HG03196 (cell line): Measurements from ENCODE around the gene BRAF.
"Not testable (repeated sequence)": the region's sequence is repeated elsewhere in the genome, so short reads cannot be mapped to it uniquely, and the experiment has no call there.

Experiments used
- ATAC-seq: cut with Tn5 transposase; IDR thresholded peaks from one replicate; pipeline ENCODE4 v1.9.1; 2021; ENCODE audit not compliant: unreplicated experiment

BRAF gene

DNA sequence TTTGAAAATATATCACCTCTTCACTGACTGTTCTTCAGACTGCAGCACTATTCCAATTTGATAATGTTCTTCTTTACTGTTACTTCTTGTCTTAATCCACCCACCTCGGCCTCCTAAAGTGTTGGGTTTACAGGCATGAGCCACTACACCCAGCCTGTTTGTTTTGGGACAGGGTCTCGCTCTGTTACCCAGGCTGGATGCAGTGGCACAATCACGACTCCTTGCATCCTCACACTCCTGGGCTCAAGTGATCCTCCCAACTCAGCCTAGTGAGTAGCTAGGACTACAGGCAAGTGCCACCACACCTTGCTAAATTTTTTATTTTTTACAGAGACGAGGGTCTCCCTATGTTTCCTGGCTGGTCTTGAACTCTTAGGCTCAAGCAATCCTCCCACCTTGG is 150.4 kb downstream of the BRAF start:
- ATAC-seq, result no peak

DNA sequence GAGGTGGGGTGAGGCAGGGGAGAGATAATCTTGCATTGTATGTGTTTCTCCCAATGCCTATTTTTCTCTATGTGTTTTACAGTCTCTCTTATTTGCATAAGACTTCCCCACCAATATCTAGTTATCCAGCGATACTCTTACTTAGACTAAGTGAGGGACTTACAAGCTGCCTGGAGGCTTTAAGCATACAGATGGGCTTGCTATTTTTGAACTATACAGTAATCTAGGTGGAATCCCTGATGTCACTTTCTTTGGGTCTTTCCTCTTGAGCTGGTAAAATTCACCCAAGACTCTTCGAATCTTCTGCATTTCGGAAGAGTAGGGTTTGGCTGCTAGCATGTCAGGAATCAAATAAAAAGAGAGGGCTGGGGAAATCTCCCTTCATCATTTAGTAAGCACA is 151.6 kb downstream of the BRAF start:
- no peak for ATAC-seq

DNA sequence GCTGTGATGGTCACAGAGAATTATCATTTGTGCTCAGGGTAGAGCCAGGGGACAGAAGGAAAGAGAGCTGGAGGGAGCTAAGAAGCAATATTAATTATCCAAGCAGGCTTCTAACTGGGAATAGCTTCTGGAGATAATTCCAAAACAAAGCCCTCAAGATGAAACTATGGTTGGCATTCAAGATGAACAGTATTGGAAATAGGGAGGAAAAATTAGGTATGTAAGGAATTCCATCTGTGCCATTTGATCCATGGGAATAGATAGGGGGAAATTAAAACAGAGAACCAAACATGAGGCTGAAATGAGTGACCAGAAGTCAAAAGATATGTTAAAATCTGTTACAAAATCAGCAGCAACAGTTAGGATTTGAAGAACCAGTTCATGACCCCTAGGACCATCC is 152.9 kb downstream of the BRAF start:
- no peak for ATAC-seq

DNA sequence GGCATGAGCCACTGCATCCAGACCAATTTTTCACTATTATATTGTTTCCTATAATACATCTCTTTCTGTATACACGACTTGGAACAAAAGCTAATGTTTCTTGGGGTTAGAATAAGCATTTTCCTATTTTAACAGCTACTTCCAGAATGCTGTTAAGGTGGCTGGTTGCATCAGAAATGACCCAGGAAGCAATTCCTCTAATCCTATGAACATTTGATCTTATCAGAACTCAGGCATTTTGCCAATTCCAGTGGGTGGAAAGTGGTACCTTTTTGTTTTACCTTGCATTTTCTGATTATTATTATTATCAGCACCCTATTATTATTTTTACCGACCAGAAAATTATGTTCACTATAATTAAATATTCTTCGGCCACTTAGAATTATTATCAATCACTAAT is 154.9 kb downstream of the BRAF start:
- ATAC-seq, result no peak

DNA sequence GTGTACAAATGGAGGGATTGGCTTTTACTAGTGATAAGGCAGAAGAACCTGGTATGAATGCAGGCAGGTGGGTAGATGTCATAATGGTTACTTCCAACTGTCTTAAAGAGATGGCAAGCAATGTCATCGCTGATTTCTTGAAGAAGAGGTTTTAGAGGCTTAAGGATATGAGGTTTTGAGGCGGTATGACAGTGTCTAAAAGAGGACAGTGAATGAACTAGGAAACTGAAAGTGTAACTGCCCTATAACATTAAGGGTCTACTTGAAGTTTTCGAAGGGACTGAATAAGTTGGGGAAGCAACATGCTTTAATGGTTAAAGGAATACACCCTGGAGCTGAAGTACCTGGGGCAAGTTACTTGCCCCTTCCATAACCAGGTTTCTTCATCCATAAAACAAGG is 157.3 kb downstream of the BRAF start:
- no peak for ATAC-seq

DNA sequence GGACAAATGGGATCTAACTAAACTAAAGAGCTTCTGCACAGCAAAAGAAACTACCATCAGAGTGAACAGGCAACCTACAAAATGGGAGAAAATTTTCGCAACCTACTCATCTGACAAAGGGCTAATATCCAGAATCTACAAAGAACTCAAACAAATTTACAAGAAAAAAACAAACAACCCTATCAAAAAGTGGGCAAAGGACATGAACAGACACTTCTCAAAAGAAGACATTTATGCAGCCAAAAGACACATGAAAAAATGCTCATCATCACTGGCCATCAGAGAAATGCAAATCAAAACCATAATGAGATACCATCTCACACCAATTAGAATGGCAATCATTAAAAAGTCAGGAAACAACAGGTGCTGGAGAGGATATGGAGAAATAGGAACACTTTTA is 159.3 kb downstream of the BRAF start:
- not testable (repeated sequence) for ATAC-seq

DNA sequence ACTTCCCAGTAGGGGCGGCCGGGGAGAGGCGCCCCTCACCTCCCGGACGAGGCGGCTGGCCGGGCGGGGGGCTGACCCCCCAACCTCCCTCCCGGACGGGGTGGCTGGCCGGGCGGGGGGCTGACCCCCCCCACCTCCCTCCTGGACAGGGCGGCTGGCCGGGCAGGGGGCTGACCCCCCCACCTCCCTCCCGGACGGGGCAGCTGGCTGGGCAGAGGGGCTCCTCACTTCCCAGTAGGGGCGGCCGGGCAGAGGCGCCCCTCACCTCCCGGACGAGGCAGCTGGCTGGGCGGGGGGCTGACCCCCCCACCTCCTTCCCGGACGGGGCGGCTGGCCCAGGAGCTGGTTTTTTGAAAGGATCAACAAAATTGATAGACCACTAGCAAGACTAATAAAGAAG is 161.6 kb downstream of the BRAF start:
- not testable (repeated sequence) for ATAC-seq

DNA sequence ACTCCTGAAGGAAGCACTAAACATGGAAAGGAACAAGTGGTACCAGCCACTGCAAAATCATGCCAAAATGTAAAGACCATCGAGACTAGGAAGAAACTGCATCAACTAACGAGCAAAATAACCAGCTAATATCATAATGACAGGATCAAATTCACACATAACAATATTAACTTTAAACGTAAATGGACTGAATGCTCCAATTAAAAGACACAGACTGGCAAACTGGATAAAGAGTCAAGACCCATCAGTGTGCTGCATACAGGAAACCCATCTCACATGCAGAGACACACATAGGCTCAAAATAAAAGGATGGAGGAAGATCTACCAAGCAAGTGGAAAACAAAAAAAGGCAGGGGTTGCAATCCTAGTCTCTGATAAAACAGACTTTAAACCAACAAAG is 163.4 kb downstream of the BRAF start:
- ATAC-seq, result not testable (repeated sequence)

DNA sequence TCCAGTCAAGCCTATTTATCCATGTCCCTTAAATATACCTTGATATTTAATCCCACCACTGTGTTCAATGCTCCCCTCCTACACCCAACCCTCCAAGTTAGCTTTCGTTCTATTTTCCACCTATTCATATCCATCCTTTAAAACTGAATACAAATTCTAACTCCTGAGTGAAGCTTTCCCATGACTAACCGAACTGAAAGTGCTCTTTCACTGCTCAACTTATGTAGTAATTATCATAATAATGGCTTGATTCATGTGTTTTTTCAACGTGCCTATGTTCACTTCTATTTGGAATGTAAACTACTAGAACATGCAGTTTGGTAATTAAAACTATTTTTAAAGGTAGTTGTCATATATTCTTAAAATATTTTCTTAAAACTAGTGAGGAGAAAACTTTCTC is 170.2 kb downstream of the BRAF start:
- no peak for ATAC-seq

DNA sequence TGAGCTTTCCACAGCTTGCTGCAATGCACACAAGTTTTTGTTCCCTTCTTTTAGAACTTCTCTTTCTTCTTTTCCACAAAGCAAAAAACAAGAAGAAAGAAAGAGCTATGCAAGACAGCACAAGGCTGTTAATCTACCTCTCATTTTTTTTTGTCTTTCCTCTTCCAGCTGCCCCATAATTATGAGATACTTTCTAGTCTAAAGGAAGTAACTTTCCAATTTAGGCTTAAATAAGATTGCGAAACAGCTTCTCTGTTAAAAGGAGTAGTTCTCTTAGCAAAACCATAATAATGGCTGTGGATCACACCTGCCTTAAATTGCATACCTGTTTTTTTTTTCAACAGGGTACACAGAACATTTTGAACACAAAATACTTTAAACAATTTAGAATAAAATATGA is 172.2 kb downstream of the BRAF start:
- ATAC-seq, result no peak

DNA sequence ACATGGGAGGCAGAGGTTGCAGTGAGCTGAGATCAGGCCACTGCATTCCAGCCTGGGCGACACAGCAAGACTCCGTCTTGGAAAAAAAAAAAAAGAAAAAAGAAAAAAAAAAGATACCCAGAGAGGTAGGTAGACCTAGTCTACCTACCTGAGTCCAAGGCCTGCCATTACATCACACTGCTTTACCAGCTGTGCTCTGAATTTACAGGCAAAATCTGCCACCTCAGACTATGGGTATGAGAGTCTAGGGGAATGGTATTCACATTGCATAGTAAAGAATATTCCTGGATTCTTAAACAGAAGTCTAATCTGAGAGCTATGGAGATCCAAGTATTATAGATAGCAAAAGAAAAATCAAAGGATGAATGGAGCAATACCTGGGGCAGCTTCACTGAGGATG is 178.0 kb downstream of the BRAF start:
- ATAC-seq, result no peak

DNA sequence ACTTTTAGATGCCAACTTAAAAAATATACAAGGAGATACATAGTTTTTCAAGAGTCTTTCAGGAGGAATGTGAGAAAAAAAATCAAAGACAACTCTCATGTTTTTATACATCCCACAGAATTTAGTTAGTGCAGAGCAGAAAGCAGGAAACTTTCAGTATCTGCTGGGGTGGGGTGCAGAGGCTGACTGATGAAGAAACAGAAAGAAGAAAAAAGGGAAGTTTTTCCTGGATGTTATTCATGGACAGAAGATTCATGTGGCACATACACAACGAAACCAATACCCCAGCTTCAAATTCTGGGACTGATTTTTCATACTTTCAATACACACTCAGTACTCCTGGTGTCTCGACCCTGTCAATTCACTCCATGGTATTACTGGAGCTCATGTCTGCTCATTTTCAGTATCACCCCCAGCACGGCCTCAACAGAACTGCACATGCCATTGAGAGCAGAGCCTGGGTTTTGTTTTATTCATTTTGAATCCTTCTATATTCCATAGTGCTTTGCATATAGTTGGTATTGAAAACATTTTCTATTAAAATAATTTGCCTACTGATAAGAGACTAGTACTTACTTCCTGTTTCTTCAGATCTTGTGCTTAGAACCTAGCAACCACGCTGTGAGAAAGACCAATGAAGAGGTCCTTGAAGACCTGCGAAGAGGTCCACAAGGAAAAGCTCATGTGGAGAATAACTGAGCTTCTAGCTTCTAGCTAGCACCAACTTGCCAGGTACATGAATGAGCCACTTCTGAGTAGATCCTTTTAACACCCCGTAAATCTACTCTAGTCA is 179.3 kb downstream of the BRAF start:
- no peak for ATAC-seq

DNA sequence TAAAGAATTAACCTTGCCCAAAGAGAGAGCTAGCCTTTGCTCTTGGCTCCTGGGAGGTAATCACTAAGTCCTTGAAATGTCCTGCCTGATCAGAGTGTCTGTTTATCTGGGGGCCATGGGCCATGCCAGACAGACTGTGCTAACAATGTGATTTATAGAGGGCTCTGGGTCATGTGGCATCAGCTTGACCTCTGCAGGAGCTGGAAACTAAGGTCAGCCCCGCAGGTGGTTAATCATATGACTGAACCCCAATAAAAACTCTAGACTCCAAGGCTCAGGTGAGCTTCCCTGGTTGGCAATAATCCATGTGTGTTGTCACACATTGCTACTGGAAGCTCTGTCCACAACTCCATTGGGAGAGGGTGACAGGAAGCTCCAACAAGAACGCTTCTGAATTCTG is 180.7 kb downstream of the BRAF start:
- no peak for ATAC-seq

DNA sequence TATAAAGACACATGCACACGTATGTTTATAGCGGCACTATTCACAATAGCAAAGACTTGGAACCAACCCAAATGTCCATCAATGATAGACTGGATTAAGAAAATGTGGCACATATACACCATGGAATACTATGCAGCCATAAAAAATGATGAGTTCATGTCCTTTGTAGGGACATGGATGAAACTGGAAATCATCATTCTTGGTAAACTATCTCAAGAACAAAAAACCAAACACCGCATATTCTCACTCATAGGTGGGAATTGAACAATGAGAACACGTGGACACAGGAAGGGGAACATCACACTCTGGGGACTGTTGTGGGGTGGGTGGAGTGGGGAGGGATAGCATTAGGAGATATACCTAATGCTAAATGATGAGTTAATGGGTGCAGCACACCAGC is 181.5 kb downstream of the BRAF start:
- ATAC-seq, result not testable (repeated sequence)

DNA sequence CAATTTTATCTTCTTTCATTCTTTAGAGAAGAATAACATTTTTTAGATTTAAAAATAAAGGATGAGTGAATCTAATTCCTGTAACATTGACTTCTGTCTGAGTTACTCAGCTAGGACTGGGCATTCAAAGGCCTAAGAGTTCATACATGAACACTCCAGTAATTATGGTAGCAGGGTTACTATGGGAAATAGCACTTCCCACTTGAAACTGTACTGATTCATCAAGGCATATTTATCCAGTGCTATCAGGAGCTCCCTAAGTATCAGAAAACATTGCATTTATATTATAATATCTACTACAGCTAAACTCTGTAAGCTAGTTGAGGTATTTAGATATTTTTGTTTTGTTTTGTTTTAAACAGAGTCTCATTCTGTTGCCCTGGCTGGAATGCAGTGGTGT is 186.4 kb downstream of the BRAF start:
- no peak for ATAC-seq

DNA sequence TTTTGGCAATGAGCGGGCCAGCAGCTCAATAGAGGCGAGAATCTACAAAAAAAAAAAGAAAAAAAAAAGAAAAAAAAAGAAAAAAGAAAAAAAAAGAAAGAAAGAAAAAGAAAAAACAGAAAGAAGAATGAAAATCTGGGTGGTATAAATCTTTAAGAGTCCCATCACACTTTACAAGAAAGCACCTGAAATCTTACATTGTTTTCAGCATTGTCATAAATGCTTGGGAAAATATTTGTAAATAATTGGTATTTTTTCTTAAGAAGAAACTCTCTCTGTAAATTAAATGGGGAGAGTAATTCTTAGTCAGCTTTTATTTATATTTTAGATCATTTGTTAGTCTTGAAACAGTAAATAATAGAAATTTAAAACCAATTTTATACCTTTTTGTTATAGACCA is 190.0 kb downstream of the BRAF start:
- no peak for ATAC-seq

DNA sequence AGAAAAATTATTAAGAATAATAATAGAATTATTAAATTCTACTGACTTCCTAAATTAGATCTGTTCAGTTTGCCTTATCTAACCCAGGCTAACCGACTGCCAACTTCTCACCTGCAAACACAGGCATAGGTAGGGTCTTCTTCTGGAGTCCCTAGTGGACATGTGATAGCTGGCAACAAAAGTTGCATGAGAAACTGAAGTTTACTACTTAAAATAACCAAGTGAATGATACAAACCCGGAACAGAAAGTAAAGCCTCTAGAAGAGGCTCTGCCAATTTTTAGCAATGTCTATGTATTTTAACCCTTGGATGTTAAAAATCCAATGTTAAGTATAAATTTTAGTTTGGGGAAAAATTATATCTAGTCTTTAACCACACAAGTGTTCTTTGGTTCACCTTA is 190.6 kb downstream of the BRAF start:
- ATAC-seq, result no peak

DNA sequence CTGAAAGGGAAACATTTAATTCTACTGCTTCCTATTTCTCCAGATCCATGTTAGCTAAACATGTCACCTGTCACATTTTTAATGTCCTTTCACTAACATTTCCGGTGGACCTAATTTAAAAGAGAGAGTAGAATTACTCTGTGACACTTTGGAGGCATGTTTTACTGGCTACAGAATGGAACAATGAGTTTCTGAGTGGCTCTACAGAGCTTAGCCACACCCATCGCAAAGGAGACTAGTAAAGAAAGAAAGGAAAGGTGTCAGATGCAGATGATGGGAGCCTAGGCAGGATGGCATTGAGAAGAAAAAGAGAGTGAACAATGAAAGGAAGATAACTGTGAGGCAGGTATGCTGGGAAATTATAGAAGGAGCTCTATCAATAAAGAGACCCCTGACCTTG is 192.3 kb downstream of the BRAF start:
- no peak for ATAC-seq

DNA sequence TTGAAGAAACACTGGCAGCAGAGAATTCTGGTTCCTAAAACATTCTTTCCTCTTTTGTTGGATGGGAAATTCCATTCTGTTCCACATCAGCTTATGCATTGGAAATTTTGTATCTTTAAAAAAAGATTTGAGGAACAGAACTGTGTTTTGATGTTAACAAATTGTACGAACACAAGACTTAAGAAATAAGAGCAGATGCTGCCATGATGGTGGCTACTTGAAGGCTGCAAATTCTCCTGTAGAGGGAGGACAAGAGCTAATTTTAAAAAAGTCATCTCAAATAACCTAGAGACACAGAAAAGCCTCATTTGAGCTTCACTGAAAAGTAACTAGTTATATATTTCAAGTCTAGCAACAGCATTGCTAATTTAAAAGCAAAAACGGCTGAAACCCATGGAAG is 198.4 kb downstream of the BRAF start:
- ATAC-seq, result no peak

DNA sequence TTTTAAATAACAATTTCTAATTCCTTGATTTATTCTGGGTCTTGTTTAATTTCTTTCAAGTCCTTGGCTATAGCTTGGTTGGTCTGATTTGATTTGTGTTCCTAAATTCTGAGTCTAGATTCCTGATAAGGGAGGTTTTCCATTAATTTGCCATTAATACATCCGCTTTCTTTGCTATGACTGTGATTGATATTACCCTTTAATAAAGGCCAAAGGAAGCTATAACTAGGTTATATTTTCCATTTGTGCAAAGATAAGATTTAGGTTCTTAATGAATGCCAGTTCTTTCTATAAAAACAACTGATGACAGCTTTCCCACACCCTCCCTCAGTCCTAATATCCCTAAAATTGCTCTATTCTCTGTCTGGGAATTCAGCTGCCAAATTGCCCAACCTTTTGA is 200.0 kb downstream of the BRAF start:
- no peak for ATAC-seq

DNA sequence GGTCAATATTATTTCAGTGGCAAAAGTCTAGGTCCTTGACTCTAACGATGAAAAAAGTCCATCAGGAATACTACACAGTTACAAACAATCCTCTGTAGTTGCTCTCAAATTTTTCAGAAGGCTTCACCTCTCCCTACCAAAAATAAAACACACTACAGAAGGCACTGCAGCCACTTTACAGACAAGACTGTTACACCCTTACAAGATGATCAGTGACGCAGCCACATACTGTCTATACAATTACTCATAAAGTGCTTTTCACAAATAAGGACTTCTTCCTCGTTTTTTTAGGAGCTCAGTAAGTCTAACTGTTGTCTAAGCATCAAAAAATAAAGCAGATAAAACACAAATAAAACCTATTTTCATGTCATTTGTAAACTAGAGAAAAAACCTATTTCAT is 201.2 kb downstream of the BRAF start:
- ATAC-seq, result no peak

DNA sequence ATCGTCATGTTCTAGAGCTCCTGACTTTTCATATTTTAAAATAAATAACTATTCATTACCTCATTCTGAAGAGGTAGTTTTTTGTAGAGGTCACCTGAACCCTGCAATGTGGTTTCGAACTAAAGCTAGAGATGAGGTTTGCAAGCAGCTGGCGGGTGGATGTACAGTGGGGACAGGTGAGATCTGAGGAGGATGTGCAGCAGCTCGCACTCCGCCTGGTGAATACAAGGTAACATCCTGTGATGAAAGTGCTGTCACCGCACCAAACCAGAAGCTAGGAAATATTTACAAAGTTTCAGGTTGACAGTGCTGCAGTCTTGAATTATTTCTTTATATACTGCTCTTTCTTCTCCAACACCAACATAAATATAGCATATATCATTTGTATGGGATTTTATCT is 201.7 kb downstream of the BRAF start:
- ATAC-seq, result no peak

DNA sequence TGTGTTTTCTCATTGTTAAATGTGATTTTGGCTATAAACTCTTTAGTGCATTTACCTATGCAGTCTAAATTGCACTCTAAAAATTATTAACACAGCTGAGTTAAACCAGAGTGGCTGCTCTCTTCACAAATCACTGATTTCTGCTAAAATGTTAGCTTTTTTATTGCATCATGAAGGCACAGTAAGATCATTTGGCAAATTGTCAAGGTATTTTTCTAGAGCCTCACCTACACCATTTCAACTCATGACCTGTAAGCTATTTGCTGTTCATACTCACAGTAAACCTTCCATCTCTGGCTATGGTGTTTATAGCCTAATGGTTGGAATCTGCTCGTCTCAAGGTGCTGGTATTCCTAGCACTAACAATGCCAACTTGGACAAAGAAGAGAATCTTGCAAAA is 202.5 kb downstream of the BRAF start:
- no peak for ATAC-seq
